ENCODE measurements around the gene STX7.
"Not testable (repeated sequence)": the region's sequence is repeated elsewhere in the genome, so short reads cannot be mapped to it uniquely, and the experiment has no call there.

Gene STX7, protein sequence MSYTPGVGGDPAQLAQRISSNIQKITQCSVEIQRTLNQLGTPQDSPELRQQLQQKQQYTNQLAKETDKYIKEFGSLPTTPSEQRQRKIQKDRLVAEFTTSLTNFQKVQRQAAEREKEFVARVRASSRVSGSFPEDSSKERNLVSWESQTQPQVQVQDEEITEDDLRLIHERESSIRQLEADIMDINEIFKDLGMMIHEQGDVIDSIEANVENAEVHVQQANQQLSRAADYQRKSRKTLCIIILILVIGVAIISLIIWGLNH

DNA sequence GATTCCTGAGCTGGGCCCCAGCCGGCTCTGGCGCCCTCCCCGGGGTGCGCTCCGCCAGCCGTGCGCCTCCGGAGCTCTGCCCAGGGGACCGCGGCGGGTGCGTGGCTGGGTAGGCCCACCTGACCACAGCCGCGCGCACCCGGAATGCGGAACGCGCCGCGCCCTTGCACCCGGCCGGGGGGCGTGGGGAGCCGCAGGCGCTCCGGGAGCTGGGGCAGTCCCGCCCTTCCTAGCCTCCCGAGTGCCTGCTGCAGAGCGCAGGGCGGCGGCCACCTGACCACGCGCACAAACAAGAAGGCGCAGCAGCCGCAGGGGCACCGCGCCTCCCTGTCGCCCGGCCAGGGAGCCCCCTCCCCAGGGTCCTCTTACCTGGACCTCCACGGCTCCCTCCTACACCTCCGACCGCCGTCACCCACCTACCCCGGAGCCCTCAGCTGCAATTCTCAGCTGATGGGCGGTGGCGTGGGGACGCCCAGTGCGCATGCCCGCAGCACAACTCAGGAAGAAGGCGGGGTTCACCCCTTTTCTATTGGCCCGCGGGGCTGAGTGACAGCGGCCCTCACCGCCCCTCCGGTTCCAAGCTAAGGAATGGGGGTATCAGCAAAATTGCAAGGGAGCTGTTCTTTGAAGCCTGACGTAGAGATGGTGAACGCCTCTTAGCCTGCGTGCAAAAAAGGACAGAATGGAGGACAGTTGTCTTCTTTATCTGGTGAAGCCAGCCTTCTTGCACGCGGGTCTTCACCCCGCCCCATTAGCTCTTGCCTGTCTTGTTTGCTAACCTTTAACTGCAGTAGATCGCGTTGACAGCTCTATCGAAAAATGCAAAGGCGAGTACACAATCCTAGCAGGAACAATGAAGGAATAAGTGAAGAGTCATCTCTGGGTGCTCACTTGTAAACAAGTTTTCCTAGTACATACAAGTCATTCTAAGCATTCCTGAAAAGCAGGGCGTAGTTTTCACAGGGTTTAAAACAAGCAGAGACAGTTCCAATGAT, at the start of gene STX7:
Gene STX7, minus strand, starts transcription at position 479 of the 995 bp plus-strand sequence. CDS start 9,586 bp downstream, outside the sequence.
- peak; percentile 61 to 80 (median 77) for DNase-seq (ENCODE audit: low read depth in 3 of 3)

DNA sequence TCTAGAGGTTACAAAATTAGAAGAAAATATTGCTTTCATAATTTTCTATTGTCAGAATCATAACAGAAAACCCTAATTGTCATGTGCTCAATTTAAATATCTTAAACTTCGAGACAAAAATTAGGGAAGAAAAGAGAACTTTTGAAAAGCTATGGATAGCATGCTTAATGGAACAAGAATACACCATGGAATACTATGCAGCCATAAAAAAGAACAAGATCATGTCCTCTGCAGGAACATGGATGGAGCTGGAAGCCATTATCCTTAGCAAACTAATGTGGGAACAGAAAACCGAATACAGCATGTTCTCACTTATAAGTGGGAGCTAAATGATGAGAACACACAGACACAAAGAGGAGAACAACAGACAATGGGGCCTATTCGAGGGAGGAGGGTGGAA, 47.2 kb upstream of the STX7 start:
- DNase-seq (ENCODE audit: low read depth in 3 of 3), result not testable (repeated sequence)

GRCh38 chr6:132552372-132552771, 39.5 kb upstream of the STX7 start, which contains the start of gene TAAR8:
TAAR8 (plus strand) TSS chr6:132552672; CDS start chr6:132552693, 21 bp downstream.
- no peak for DNase-seq (ENCODE audit: low read depth in 3 of 3)

GRCh38 chr6:132551214-132551613, 38.3 kb upstream of the STX7 start:
- no peak for DNase-seq (ENCODE audit: low read depth in 3 of 3)

GRCh38 chr6:132548746-132549463, 36.0 kb upstream of the STX7 start:
- no peak for DNase-seq (ENCODE audit: low read depth in 3 of 3)

DNA sequence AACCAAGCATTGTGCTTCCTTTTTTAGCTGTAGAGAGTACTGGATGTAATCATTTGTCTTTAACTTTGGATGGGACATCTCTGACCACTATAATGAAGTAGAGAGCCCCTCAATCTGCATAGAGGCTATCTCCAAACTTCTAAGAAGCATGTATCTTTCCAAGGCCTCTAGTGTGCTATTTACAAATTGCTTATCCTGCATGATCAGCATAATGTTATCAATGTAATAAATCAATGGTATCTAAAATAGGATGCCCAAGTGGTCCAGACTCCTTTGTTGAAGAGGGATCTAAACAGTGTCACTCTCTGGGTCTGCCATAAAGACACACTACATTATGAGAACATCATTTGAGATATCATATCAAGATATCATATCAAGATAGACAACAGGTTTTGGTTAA, 31.9 kb upstream of the STX7 start:
- no peak for DNase-seq (ENCODE audit: low read depth in 3 of 3)

- DNase-seq (ENCODE audit: low read depth in 3 of 3), result no peak
Measured at GRCh38 chr6:132537977-132538376, 25.1 kb upstream of the STX7 start, which contains the start of gene TAAR9. TAAR9 (plus strand) TSS chr6:132538277; CDS start chr6:132538290, 13 bp downstream.

DNA sequence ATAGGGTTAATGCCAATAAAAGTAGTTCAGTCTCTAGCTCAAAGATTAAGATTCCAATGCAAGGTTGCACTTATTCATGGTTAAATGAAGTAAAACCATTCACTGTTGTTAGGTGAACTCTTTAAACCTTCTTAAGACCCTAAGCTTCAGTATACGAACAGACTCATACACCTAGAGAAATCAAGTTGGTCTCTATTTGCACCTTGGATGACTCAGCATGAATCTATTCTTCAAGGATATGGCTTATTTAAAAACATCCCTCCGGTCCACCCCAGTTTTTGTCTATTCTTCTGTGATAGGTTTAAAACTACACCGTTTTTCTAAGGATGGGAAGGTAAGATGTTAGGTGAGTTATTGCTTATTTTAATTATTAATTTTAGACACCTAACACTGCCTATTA, 24.2 kb upstream of the STX7 start:
- DNase-seq (ENCODE audit: low read depth in 3 of 3), result no peak

DNA sequence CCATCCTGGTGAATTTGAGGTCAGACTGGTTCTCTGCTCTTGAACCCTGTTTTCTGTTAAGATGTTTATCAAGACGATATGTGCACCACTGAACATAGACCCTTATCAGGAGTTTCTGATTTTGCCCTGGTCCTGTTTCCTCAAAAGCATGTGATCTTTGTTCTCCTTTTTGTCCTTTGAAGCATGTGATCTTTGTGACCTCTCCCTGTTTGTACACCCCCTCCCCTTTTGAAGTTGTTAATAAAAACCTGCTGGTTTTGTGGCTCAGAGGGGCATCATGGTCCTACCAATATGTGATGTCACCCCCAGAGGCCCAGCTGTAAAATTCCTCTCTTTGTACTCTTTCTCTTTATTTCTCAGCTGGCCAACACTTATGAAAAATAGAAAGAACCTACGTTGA, 21.6 kb upstream of the STX7 start:
- DNase-seq (ENCODE audit: low read depth in 3 of 3), result not testable (repeated sequence)

GRCh38 chr6:132530293-132530974, 17.5 kb upstream of the STX7 start:
- peak; percentile 17 to 68 (median 65) for DNase-seq (ENCODE audit: low read depth in 3 of 3)

- no peak for DNase-seq (ENCODE audit: low read depth in 3 of 3)
Measured at GRCh38 chr6:132527791-132528190, 14.9 kb upstream of the STX7 start.

- DNase-seq (ENCODE audit: low read depth in 3 of 3), result no peak
Measured at GRCh38 chr6:132526461-132526860, 13.5 kb upstream of the STX7 start.

DNA sequence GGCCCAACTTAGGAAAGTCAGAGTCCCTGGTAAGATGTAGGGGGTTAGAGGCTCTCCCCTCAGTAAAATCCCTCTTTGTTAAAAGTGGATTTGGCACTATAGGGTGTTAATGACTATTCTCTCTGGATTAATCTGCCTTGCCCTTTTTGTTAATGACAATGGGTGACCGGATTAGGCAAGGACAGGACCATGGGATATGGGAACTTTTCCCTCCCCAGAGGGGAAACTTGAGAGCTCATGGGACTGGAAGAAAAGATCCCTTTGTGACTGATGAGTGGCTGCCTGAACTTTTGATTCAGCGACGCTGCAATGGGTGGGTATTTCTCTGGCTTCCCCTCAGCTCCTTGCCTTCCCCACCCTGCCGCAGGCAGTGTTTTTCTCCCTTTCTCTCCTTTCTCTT, 12.9 kb upstream of the STX7 start:
- DNase-seq (ENCODE audit: low read depth in 3 of 3), result no peak

DNA sequence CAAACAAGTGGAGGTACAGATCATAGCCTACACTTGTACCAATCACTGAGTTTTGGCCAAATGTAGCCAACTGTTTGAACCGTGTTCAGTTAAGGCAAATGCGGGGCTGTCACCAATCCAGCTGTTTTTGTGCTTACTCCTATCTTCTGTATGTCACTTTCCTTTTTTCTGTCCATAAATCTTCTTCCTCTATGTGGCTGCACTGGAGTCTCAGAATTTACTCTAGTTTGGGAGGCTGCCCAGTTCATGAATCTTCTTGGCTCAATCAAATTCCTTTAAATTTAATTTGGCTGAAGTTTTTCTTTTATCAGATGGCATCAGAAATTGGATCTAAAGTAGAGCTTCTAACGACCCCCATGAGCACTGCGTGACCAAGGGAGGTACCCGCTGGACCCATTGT, 11.7 kb upstream of the STX7 start:
- no peak for DNase-seq (ENCODE audit: low read depth in 3 of 3)

- no peak for DNase-seq (ENCODE audit: low read depth in 3 of 3)
Measured at GRCh38 chr6:132520953-132521352, 8.0 kb upstream of the STX7 start.

GRCh38 chr6:132515386-132515785, 2.5 kb upstream of the STX7 start:
- DNase-seq (ENCODE audit: low read depth in 3 of 3), result no peak

GRCh38 chr6:132513831-132514545, 1.1 kb upstream of the STX7 start:
- no peak for DNase-seq (ENCODE audit: low read depth in 3 of 3)

- no peak for DNase-seq (ENCODE audit: low read depth in 3 of 3)
Measured at GRCh38 chr6:132512342-132512637, 626 bp downstream of the STX7 start.

- no peak for DNase-seq (ENCODE audit: low read depth in 3 of 3)
Measured at GRCh38 chr6:132511831-132512220, 1.1 kb downstream of the STX7 start.

DNA sequence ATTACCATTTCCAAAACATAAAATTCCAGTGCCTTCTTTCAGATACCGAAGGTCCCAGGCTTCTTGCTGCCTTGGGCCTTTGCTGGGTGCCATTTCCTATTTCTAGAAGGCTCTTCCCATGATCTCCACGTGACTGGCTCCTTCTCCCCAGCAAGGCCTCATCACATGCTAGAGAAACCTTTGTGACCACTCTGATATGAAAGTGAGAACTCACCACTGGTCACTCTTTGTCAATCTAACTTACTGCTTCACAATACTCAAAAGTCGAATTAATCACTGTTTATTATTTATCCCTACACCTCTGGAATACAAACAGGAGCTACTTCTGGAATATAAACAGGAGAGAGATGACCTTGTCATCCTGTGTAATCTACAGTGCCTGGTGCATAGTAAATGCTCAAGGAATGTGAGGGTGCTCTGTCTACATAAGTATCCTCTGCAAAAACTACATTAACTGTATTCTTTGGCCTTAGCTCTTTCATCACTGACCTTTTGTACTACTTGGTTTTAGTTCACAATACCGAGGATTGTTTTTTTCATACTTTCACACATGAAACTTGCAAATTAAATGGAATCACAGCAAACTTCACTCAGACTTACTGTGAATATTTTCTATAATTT, 1.6 kb downstream of the STX7 start:
- DNase-seq (ENCODE audit: low read depth in 3 of 3), result no peak

All from stimulated activated CD4-positive, alpha-beta T cell treated with anti-CD3 and anti-CD28 coated beads, TNF-alpha, amount 100 ng/mL, for 48 hours (primary cell).